GM19025 (cell line): ENCODE results near the gene PFKM.
"Not testable (repeated sequence)": the region's sequence is repeated elsewhere in the genome, so short reads cannot be mapped to it uniquely, and the experiment has no call there.

Source experiments
- ATAC-seq: cut with Tn5 transposase; IDR thresholded peaks from one replicate; pipeline ENCODE4 v1.9.1; 2021; ENCODE audit warnings: mild to moderate bottlenecking, low read depth, moderate library complexity; ENCODE audit not compliant: unreplicated experiment

PFKM gene

GRCh38 chr12:48155786-48156185, 36.6 kb downstream of the PFKM start:
- ATAC-seq, result not testable (repeated sequence)

- no peak for ATAC-seq
Measured at GRCh38 chr12:48156652-48157017, 37.5 kb downstream of the PFKM start.

GRCh38 chr12:48157018-48157888, 38.1 kb downstream of the PFKM start, which contains the start of gene ASB8:
Gene ASB8, minus strand, starts transcription at chr12:48157515. Its CDS starts 4,019 bp downstream, at chr12:48153496.
- peak; percentile 90 for ATAC-seq

GRCh38 chr12:48157889-48158370, 38.8 kb downstream of the PFKM start:
- no peak for ATAC-seq

- no peak for ATAC-seq
Measured at GRCh38 chr12:48160046-48160445, 40.9 kb downstream of the PFKM start.

- no peak for ATAC-seq
Measured at GRCh38 chr12:48160807-48161206, 41.6 kb downstream of the PFKM start.

- no peak for ATAC-seq
Measured at GRCh38 chr12:48163150-48163747, 44.1 kb downstream of the PFKM start.

- ATAC-seq, result no peak
Measured at GRCh38 chr12:48164451-48164850, 45.3 kb downstream of the PFKM start.

- ATAC-seq, result no peak
Measured at GRCh38 chr12:48165089-48165981, 46.2 kb downstream of the PFKM start.

- ATAC-seq, result no peak
Measured at GRCh38 chr12:48169011-48169410, 49.8 kb downstream of the PFKM start.

GRCh38 chr12:48175613-48176416, 56.7 kb downstream of the PFKM start:
- ATAC-seq, result no peak

- ATAC-seq, result no peak
Measured at GRCh38 chr12:48176417-48176751, 57.2 kb downstream of the PFKM start.

- ATAC-seq, result no peak
Measured at GRCh38 chr12:48177982-48178381, 58.8 kb downstream of the PFKM start.

GRCh38 chr12:48179466-48179865, 60.3 kb downstream of the PFKM start:
- ATAC-seq, result no peak

GRCh38 chr12:48180424-48180823, 61.3 kb downstream of the PFKM start:
- ATAC-seq, result no peak

GRCh38 chr12:48180857-48181495, 61.8 kb downstream of the PFKM start:
- no peak for ATAC-seq

- ATAC-seq, result no peak
Measured at GRCh38 chr12:48182631-48183030, 63.5 kb downstream of the PFKM start.

GRCh38 chr12:48183091-48183875, 64.1 kb downstream of the PFKM start, which contains the start of gene CCDC184:
Gene CCDC184, plus strand, starts transcription at chr12:48183644. Its CDS starts 479 bp downstream, at chr12:48184123.
- peak; percentile 77 for ATAC-seq
